MG63 (cell line): Measurements from ENCODE around the gene OR2J2. TPM values are rescaled to one million over a fixed set of nuclear protein-coding genes. Genes with fewer than 3 reads are reported as not detected.
"Not testable (repeated sequence)": the region's sequence is repeated elsewhere in the genome, so short reads cannot be mapped to it uniquely, and the experiment has no call there.

Source experiments
- DNase-seq: peaks from one replicate; pipeline ENCODE4 v3.0.0-alpha.2; 2020
- H3K27me3 ChIP-seq: fragments of 250-450 bp; sonication (Bioruptor Pico); 2 replicates; pipeline ENCODE4 v1.5.1; 2020; ENCODE audit warnings: mild to moderate bottlenecking, moderate library complexity
- H3K36me3 ChIP-seq: fragments of 250-450 bp; sonication (Bioruptor Pico); 2 replicates; pipeline ENCODE4 v1.5.1; 2020; ENCODE audit warnings: mild to moderate bottlenecking, moderate library complexity
- H3K4me3 ChIP-seq: fragments of 250-450 bp; sonication (Bioruptor Pico); 2 replicates; pipeline ENCODE4 v1.5.1; 2020; ENCODE audit warnings: mild to moderate bottlenecking, moderate library complexity
- H3K9me3 ChIP-seq: fragments of 250-450 bp; sonication (Bioruptor Pico); 2 replicates; pipeline ENCODE4 v1.5.1; 2020; ENCODE audit warnings: mild to moderate bottlenecking, moderate library complexity
- total RNA-seq: library from RNA; depleted of rRNA; stranded (reverse); fragments of >200 nt; shearing (Covaris generic); gene quantifications from 2 replicates; pipeline ENCODE4 v1.2.3, GENCODE V29; 2014; ENCODE audit warnings: low replicate concordance; rRNA removed

OR2J2 gene
- not detected in 2 replicates for total RNA-seq

- not testable (repeated sequence) for H3K4me3 ChIP-seq, H3K27me3 ChIP-seq, H3K36me3 ChIP-seq, H3K9me3 ChIP-seq, DNase-seq
Observed at GRCh38 chr6:29170607-29171006, at the start of gene OR2J2. TSS of gene OR2J2 (plus strand) at chr6:29170907. CDS start at chr6:29173636, 2,729 bp downstream.

GRCh38 chr6:29129326-29130012 lies 41.2 kb upstream of the OR2J2 start:
- Histone ChIP-seq H3K4me3 (no peak overlapping the region), H3K27me3 (peaks cover 2% of the 10 kb centered on the region; the same call in 1 of the 2 replicates), H3K9me3 (no peaks in the 10 kb centered on the region), H3K36me3 (no peaks in the 10 kb centered on the region)
- DNase-seq: no peak

GRCh38 chr6:29130644-29131043 lies 40.1 kb upstream of the OR2J2 start:
- Histone ChIP-seq H3K36me3 (no peaks in the 10 kb centered on the region), H3K27me3 (peaks cover 2% of the 10 kb centered on the region; the same call in 1 of the 2 replicates), H3K9me3 (no peaks in the 10 kb centered on the region), H3K4me3 (no peak overlapping the region)
- DNase-seq: no peak

GRCh38 chr6:29131691-29132090 lies 39.0 kb upstream of the OR2J2 start:
- no peak overlapping the region for H3K4me3 ChIP-seq
- H3K36me3 ChIP-seq: no peaks in the 10 kb centered on the region
- no peak for DNase-seq
- no peaks in the 10 kb centered on the region for H3K9me3 ChIP-seq
- H3K27me3 ChIP-seq: no peaks in the 10 kb centered on the region; the same call in 1 of the 2 replicates

GRCh38 chr6:29137724-29138123 lies 33.0 kb upstream of the OR2J2 start:
- no peaks in the 10 kb centered on the region for H3K36me3 ChIP-seq
- H3K27me3 ChIP-seq: no peaks in the 10 kb centered on the region; the same call in 1 of the 2 replicates
- no peaks in the 10 kb centered on the region for H3K9me3 ChIP-seq
- no peak for DNase-seq
- H3K4me3 ChIP-seq: no peak overlapping the region

- no peaks in the 10 kb centered on the region for H3K27me3 ChIP-seq
- no peak overlapping the region for H3K4me3 ChIP-seq
- no peak for DNase-seq
- no peaks in the 10 kb centered on the region for H3K36me3 ChIP-seq
- no peaks in the 10 kb centered on the region for H3K9me3 ChIP-seq
Observed at GRCh38 chr6:29141606-29142005, 29.1 kb upstream of the OR2J2 start.

- Histone ChIP-seq H3K9me3 (no peaks in the 10 kb centered on the region), H3K36me3 (no peaks in the 10 kb centered on the region), H3K27me3 (no peaks in the 10 kb centered on the region), H3K4me3 (no peak overlapping the region)
- no peak for DNase-seq
Observed at GRCh38 chr6:29142309-29142708, 28.4 kb upstream of the OR2J2 start.

GRCh38 chr6:29146179-29146578 lies 24.5 kb upstream of the OR2J2 start:
- H3K4me3 ChIP-seq: no peak overlapping the region
- no peaks in the 10 kb centered on the region for H3K9me3 ChIP-seq
- no peaks in the 10 kb centered on the region for H3K36me3 ChIP-seq
- H3K27me3 ChIP-seq: no peaks in the 10 kb centered on the region
- DNase-seq: no peak

- no peak for DNase-seq
- H3K9me3 ChIP-seq: no peaks in the 10 kb centered on the region
- no peak overlapping the region for H3K4me3 ChIP-seq
- no peaks in the 10 kb centered on the region for H3K27me3 ChIP-seq
- no peaks in the 10 kb centered on the region for H3K36me3 ChIP-seq
Observed at GRCh38 chr6:29147074-29147473, 23.6 kb upstream of the OR2J2 start.

- not testable (repeated sequence) for H3K4me3 ChIP-seq, H3K9me3 ChIP-seq, H3K27me3 ChIP-seq, DNase-seq, H3K36me3 ChIP-seq
Observed at GRCh38 chr6:29149444-29149843, 21.3 kb upstream of the OR2J2 start.

- Histone ChIP-seq H3K36me3 (no peaks in the 10 kb centered on the region), H3K27me3 (no peaks in the 10 kb centered on the region)
- DNase-seq: no peak
Observed at GRCh38 chr6:29153083-29153482, 17.6 kb upstream of the OR2J2 start.

GRCh38 chr6:29155182-29155581 lies 15.5 kb upstream of the OR2J2 start:
- H3K36me3 ChIP-seq, H3K27me3 ChIP-seq, H3K4me3 ChIP-seq, H3K9me3 ChIP-seq, DNase-seq: not testable (repeated sequence)

More at GRCh38 chr6:29153083-29153482, 17.6 kb upstream of the OR2J2 start:
- H3K9me3 ChIP-seq: no peaks in the 10 kb centered on the region
- H3K4me3 ChIP-seq: no peak overlapping the region

GRCh38 chr6:29159922-29160321 lies 10.8 kb upstream of the OR2J2 start:
- not testable (repeated sequence) for H3K4me3 ChIP-seq, H3K9me3 ChIP-seq, H3K36me3 ChIP-seq, DNase-seq, H3K27me3 ChIP-seq

GRCh38 chr6:29165571-29165970 lies 5.1 kb upstream of the OR2J2 start:
- not testable (repeated sequence) for H3K36me3 ChIP-seq, H3K4me3 ChIP-seq, DNase-seq, H3K27me3 ChIP-seq, H3K9me3 ChIP-seq

- no peak for DNase-seq
Observed at GRCh38 chr6:29171736-29172135, 1.0 kb downstream of the OR2J2 start.

GRCh38 chr6:29183594-29183993 lies 12.9 kb downstream of the OR2J2 start:
- no peaks in the 10 kb centered on the region for H3K27me3 ChIP-seq
- H3K4me3 ChIP-seq: no peak overlapping the region
- no peaks in the 10 kb centered on the region for H3K36me3 ChIP-seq
- no peak for DNase-seq
- H3K9me3 ChIP-seq: no peaks in the 10 kb centered on the region

More at GRCh38 chr6:29171736-29172135, 1.0 kb downstream of the OR2J2 start:
- H3K27me3 ChIP-seq: no peaks in the 10 kb centered on the region
- no peaks in the 10 kb centered on the region for H3K36me3 ChIP-seq
- H3K9me3 ChIP-seq: no peaks in the 10 kb centered on the region
- no peak overlapping the region for H3K4me3 ChIP-seq

- not testable (repeated sequence) for H3K36me3 ChIP-seq, H3K27me3 ChIP-seq, DNase-seq, H3K9me3 ChIP-seq, H3K4me3 ChIP-seq
Observed at GRCh38 chr6:29188659-29189058, 18.0 kb downstream of the OR2J2 start.
